HEK293 (cell line): ENCODE measurements around the gene DDX55.
"Not testable (repeated sequence)": the region's sequence is repeated elsewhere in the genome, so short reads cannot be mapped to it uniquely, and the experiment has no call there.

Experiments
- CTCF ChIA-PET: fragments of 350-600 bp; formaldehyde crosslinking; extraction: SDS; loops from one replicate; lab custom pipeline; 2021; ENCODE audit warnings: antibody characterized with exemption; lab: Yijun Ruan, JAX
- POLR2A ChIA-PET: fragments of 300-600 bp; formaldehyde crosslinking; extraction: SDS; loops from one replicate; lab custom pipeline; 2020; ENCODE audit warnings: antibody characterized with exemption, inconsistent platforms; lab: Yijun Ruan, JAX
- H3K27ac ChIP-seq: fragments of 200-500 bp; sonication (Bioruptor generic); 2 replicates; pipeline ENCODE4 v1.5.1; 2014; ENCODE audit warnings: low read depth, low read length, control low read depth, inconsistent platforms; ENCODE audit errors: extremely low read depth
- H3K36me3 ChIP-seq, 2 experiments: fragments of 200-500 bp in 1 of 2; sonication (Bioruptor generic) in 1 of 2; 1 replicate in 1 of 2; 2 replicates in 1 of 2; pipeline ENCODE4 v1.5.1; 2014 to 2017; ENCODE audit warnings: inconsistent platforms in 2 of 2, low read length in 2 of 2; ENCODE audit not compliant: control insufficient read depth in 2 of 2, insufficient read depth in 1 of 2
- H3K4me1 ChIP-seq: fragments of 200-500 bp; sonication (Bioruptor generic); 2 replicates; pipeline ENCODE4 v1.5.1; 2014; ENCODE audit warnings: mild to moderate bottlenecking, low read length, inconsistent platforms; ENCODE audit not compliant: control insufficient read depth, insufficient read depth
- H3K4me3 ChIP-seq: 2 replicates; pipeline ENCODE4 v1.5.1; 2011; ENCODE audit warnings: low read depth, mild to moderate bottlenecking, control low read depth, low read length, moderate library complexity
- H3K9me3 ChIP-seq: fragments of 200-500 bp; sonication (Bioruptor generic); 2 replicates; pipeline ENCODE4 v1.5.1; 2014; ENCODE audit warnings: low read depth, low read length, inconsistent platforms; ENCODE audit not compliant: control insufficient read depth, insufficient read depth
- GLIS1 ChIP-seq: fragments of 450-650 bp; formaldehyde crosslinking; IDR thresholded peaks from 2 replicates; pipeline ENCODE4 v1.5.1; 2016; ENCODE audit warnings: missing biosample characterization, missing genetic modification characterization
- OSR2 ChIP-seq: fragments of 450-650 bp; formaldehyde crosslinking; IDR thresholded peaks from 2 replicates; pipeline ENCODE4 v1.5.1; 2016; ENCODE audit warnings: missing biosample characterization, missing genetic modification characterization
- PRDM1 ChIP-seq: fragments of 450-650 bp; formaldehyde crosslinking; IDR thresholded peaks from 2 replicates; pipeline ENCODE4; 2016; ENCODE audit warnings: missing biosample characterization, missing genetic modification characterization
- WT1 ChIP-seq: fragments of 450-650 bp; formaldehyde crosslinking; IDR thresholded peaks from 2 replicates; pipeline ENCODE4 v1.5.1; 2016; ENCODE audit warnings: missing biosample characterization, missing genetic modification characterization
- ZFHX2 ChIP-seq: fragments of 450-650 bp; formaldehyde crosslinking; conservative IDR thresholded peaks from 2 replicates; pipeline ENCODE4 v1.5.1; 2016; ENCODE audit warnings: missing biosample characterization, missing genetic modification characterization
- ZNF335 ChIP-seq: fragments of 450-650 bp; formaldehyde crosslinking; conservative IDR thresholded peaks from 2 replicates; pipeline ENCODE4 v1.5.1; 2016; ENCODE audit warnings: missing biosample characterization, missing genetic modification characterization
- ZNF48 ChIP-seq: fragments of 450-650 bp; formaldehyde crosslinking; IDR thresholded peaks from 2 replicates; pipeline ENCODE4 v1.5.1; 2016; ENCODE audit warnings: missing biosample characterization, missing genetic modification characterization
- ZNF514 ChIP-seq: fragments of 450-650 bp; formaldehyde crosslinking; IDR thresholded peaks from 2 replicates; pipeline ENCODE4 v1.5.1; 2016; ENCODE audit warnings: missing biosample characterization, missing genetic modification characterization
- ZNF580 ChIP-seq: fragments of 450-650 bp; formaldehyde crosslinking; IDR thresholded peaks from 2 replicates; pipeline ENCODE4 v1.5.1; 2016; ENCODE audit warnings: missing biosample characterization, missing genetic modification characterization
- TF ChIP-seq, protein P1 (sequence below): fragments of 450-650 bp; formaldehyde crosslinking; IDR thresholded peaks from 2 replicates; pipeline ENCODE4 v1.5.1; 2017; ENCODE audit warnings: missing biosample characterization, missing genetic modification characterization
- TF ChIP-seq, protein P2 (sequence below): fragments of 450-650 bp; formaldehyde crosslinking; IDR thresholded peaks from 2 replicates; pipeline ENCODE4 v1.5.1; 2016; ENCODE audit warnings: missing biosample characterization, missing genetic modification characterization

Gene DDX55

GRCh38 chr12:123599721-123600120 is 2.2 kb upstream of the DDX55 start:
- Histone ChIP-seq H3K4me3 (no peak overlapping the region), H3K27ac (no peak overlapping the region), H3K4me1 (no peaks in the 10 kb centered on the region), H3K36me3 (peaks cover 41 to 52% of the 10 kb centered on the region in 2 experiments), H3K9me3 (no peaks in the 10 kb centered on the region)
- ChIA-PET CTCF (interaction anchor here (0.7 kb wide), 1 partner anchor 50 kb away, joined by 4 read pairs; no protein-coding TSS in a partner anchor), POLR2A (interaction anchor here (0.7 kb wide), 1 partner anchor 71 kb away, joined by 4 read pairs; no protein-coding TSS in a partner anchor)
- no peak for TF ChIP-seq ZNF48
- TF ChIP-seq, protein P1, sequence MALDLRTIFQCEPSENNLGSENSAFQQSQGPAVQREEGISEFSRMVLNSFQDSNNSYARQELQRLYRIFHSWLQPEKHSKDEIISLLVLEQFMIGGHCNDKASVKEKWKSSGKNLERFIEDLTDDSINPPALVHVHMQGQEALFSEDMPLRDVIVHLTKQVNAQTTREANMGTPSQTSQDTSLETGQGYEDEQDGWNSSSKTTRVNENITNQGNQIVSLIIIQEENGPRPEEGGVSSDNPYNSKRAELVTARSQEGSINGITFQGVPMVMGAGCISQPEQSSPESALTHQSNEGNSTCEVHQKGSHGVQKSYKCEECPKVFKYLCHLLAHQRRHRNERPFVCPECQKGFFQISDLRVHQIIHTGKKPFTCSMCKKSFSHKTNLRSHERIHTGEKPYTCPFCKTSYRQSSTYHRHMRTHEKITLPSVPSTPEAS = no peak

- peak overlapping the region; percentile 69 for H3K27ac ChIP-seq
- no peaks in the 10 kb centered on the region for H3K4me1 ChIP-seq
- TF ChIP-seq ZNF514 (no peak), PRDM1 (tag by site-specific recombination) (peak; percentile 67)
- peak overlapping the region; percentile 96 for H3K4me3 ChIP-seq
- POLR2A ChIA-PET = interaction anchor here (0.7 to 2.5 kb wide), 9 partner anchors 12 to 370 kb away, joined by 3 to 14 read pairs (median 5); partner anchors contain the start of genes ATP6V0A2, MPHOSPH9, MTRFR and SBNO1
- CTCF ChIA-PET = interaction anchor here (0.6 to 1.3 kb wide), 3 partner anchors 13 to 597 kb away, joined by 3 to 6 read pairs (median 4); no protein-coding TSS in a partner anchor
- H3K36me3 ChIP-seq = peaks cover 31 to 53% of the 10 kb centered on the region in 2 experiments
- no peaks in the 10 kb centered on the region for H3K9me3 ChIP-seq
Observed at GRCh38 chr12:123602651-123603195, 824 bp downstream of the DDX55 start.

- H3K4me1 ChIP-seq, H3K27ac ChIP-seq, H3K9me3 ChIP-seq, H3K4me3 ChIP-seq: not testable (repeated sequence)
- TF ChIP-seq ZNF335 (tag by site-specific recombination) (0 out of 2 replicates have a peak, but pooled peaks have one; percentile 7), GLIS1 (tag by site-specific recombination) (peak; percentile 34), PRDM1 (tag by site-specific recombination) (peak; percentile 31; the same call in 1 of the 2 replicates), OSR2 (tag by site-specific recombination) (peak; percentile 61; the same call in 1 of the 2 replicates)
- TF ChIP-seq, protein P2, sequence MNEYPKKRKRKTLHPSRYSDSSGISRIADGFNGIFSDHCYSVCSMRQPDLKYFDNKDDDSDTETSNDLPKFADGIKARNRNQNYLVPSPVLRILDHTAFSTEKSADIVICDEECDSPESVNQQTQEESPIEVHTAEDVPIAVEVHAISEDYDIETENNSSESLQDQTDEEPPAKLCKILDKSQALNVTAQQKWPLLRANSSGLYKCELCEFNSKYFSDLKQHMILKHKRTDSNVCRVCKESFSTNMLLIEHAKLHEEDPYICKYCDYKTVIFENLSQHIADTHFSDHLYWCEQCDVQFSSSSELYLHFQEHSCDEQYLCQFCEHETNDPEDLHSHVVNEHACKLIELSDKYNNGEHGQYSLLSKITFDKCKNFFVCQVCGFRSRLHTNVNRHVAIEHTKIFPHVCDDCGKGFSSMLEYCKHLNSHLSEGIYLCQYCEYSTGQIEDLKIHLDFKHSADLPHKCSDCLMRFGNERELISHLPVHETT = 0 out of 2 replicates have a peak, but pooled peaks have one; percentile 28
- H3K36me3 ChIP-seq = peaks cover 28 to 53% of the 10 kb centered on the region in 2 experiments
- ChIA-PET CTCF (interaction anchor here (1.0 kb wide), 1 partner anchor 15 kb away, joined by 3 read pairs; no protein-coding TSS in a partner anchor), POLR2A (interaction anchor here (0.6 to 2.4 kb wide), 4 partner anchors 12 to 154 kb away, joined by 3 to 14 read pairs (median 5); partner anchors contain the start of gene ATP6V0A2)
Observed at GRCh38 chr12:123603495-123603894, 1.6 kb downstream of the DDX55 start.

- CTCF ChIA-PET = no interaction called here
- Histone ChIP-seq H3K9me3 (no peaks in the 10 kb centered on the region), H3K27ac (no peak overlapping the region), H3K36me3 (peaks cover 52 to 89% of the 10 kb centered on the region in 2 experiments), H3K4me1 (no peaks in the 10 kb centered on the region), H3K4me3 (no peak overlapping the region)
- TF ChIP-seq ZFHX2 (tag by site-specific recombination) = no peak
- TF ChIP-seq ZNF580 (tag by site-specific recombination) = no peak
- TF ChIP-seq WT1 (tag by site-specific recombination) = no peak
- POLR2A ChIA-PET = no interaction called here
Observed at GRCh38 chr12:123607756-123608155, 5.9 kb downstream of the DDX55 start.
